GM03348 (cell line): Measurements from ENCODE around the gene ATF1.
A peak's percentile ranks its signal among the peaks of the same experiment; 100 is the strongest.
"Not testable (repeated sequence)": the region's sequence is repeated elsewhere in the genome, so short reads cannot be mapped to it uniquely, and the experiment has no call there.

Source experiments
- DNase-seq: peaks from one replicate; pipeline ENCODE4 v3.0.0; 2012; ENCODE audit warnings: low spot score

The ATF1 gene

DNA sequence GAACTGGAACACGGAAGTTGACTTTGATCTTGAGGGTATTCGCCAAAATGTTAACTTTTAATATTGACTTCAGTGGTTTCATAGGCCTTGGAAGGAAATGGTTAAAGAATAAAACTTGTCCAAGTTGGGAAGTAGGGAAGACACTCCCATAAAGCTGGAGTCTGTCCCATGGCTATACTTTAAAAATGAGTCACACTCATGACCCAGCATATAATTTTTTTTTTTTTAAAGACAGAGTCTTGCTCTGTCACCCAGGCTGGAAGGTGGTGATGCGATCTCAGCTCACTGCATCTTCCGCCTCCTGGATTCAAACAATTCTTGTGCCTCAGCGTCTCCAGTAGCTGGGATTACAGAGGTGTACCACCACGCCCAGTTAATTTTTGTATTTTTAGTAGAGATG is 98.4 kb downstream of the ATF1 start:
- peak; percentile 55 for DNase-seq

DNA sequence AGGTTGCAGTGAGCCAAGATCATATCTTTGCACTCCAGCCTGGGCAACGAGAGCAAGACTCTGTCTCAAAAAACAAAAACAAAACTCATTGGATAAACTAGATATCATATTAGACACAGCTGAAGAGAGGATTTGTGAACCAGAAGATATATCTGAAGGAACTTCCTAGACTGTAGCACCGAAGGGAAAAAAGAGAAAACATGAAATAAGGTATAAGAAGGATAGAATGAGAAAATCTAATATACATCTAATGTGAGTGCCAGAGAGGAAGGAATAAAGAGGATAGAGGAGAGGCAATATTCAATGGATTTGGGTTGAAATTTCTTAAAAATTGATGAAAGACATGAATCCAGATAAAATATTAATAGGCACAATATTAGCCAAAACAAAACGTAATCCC is 101.4 kb downstream of the ATF1 start:
- no peak for DNase-seq

DNA sequence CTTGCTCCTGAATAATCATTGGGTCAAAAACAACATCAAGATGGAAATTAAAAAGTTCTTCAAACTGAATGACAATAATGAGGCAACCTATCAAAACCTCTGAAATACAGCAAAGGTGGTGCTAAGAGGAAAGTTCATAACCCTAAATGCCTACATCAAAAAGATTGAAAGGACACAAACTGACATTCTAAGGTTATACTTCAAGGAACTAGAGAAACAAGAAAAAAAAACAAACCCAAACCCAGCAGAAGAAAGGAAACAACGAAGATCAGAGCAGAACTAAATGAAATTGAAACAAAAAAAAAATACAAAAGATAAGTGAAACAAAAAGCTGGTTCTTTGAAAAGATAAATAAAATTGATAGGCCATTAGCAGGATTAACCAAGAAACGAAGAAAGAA is 105.0 kb downstream of the ATF1 start:
- not testable (repeated sequence) for DNase-seq
